HepG2 (cell line): ENCODE results near the gene ENO2. TPM values are rescaled to one million over a fixed set of nuclear protein-coding genes. Genes with fewer than 3 reads are reported as not detected.

Experiments used
- ELK4 ChIP-seq: sonication (generic); formaldehyde crosslinking; IDR thresholded peaks from 2 replicates; pipeline ENCODE4 v1.9.0; 2021; ENCODE audit warnings: missing genetic modification reagents, borderline replicate concordance
- NCOA2 ChIP-seq: sonication (generic); formaldehyde crosslinking; IDR thresholded peaks from 2 replicates; pipeline ENCODE4 v1.8.0; 2022; ENCODE audit warnings: inconsistent platforms
- PRDM15 ChIP-seq: sonication (generic); formaldehyde crosslinking; IDR thresholded peaks from 2 replicates; pipeline ENCODE4 v1.4.0; 2020; ENCODE audit warnings: missing genetic modification reagents
- SMAD1 ChIP-seq: sonication (generic); formaldehyde crosslinking; IDR thresholded peaks from 2 replicates; pipeline ENCODE4 v1.4.0; 2020; ENCODE audit warnings: missing genetic modification reagents, low read depth, mild to moderate bottlenecking, borderline replicate concordance
- ZNF326 ChIP-seq: sonication (generic); formaldehyde crosslinking; IDR thresholded peaks from 2 replicates; pipeline ENCODE4 v1.4.0; 2020; ENCODE audit warnings: missing genetic modification reagents, borderline replicate concordance
- ZNF562 ChIP-seq: sonication (generic); formaldehyde crosslinking; IDR thresholded peaks from 2 replicates; pipeline ENCODE4 v1.8.0; 2022; ENCODE audit warnings: missing genetic modification reagents, borderline replicate concordance
- ZNF770 ChIP-seq: sonication (generic); formaldehyde crosslinking; IDR thresholded peaks from 2 replicates; pipeline ENCODE4 v1.5.0; 2020; ENCODE audit warnings: mild to moderate bottlenecking, missing genetic modification reagents
- ZZZ3 ChIP-seq: sonication (generic); formaldehyde crosslinking; IDR thresholded peaks from 2 replicates; pipeline ENCODE4 v1.4.0; 2020; ENCODE audit warnings: missing genetic modification reagents, mild to moderate bottlenecking, borderline replicate concordance
- polyA plus RNA-seq, 8 experiments: library from polyadenylated mRNA; depleted of rRNA in 3 of 8; stranded (reverse) in 7 of 8; unstranded in 1 of 8; fragments of >200 nt; fragmentation: Illumina TruSeq in 4 of 8; extraction: Trizol in 4 of 8; gene quantifications; 2 replicates each; pipeline versions ENCODE4 v1.2.1 to v1.2.3, GENCODE V29; 2011 to 2016; ENCODE audit warnings: low read depth in 4 of 8, missing spikeins in 1 of 8, mixed read lengths in 1 of 8; ENCODE audit not compliant: insufficient read depth in 1 of 8
- total RNA-seq, 5 experiments: library from RNA; depleted of rRNA; stranded (reverse); fragments of >200 nt; fragmentation: Illumina TruSeq; extraction: Trizol; gene quantifications; 2 replicates each; pipeline ENCODE4 v1.2.3, GENCODE V29; 2016; ENCODE audit warnings: low read depth in 1 of 5
- TF ChIP-seq, protein P1 (sequence below): sonication (generic); formaldehyde crosslinking; IDR thresholded peaks from 2 replicates; pipeline ENCODE4 v1.4.0; 2020; ENCODE audit warnings: missing genetic modification reagents
- TF ChIP-seq, protein P2 (sequence below): sonication (generic); formaldehyde crosslinking; IDR thresholded peaks from 2 replicates; pipeline ENCODE4 v1.5.0; 2020; ENCODE audit warnings: missing genetic modification reagents

The ENO2 gene
- total and polyA plus RNA-seq, 2 of the 13 experiments (the other 11 are each of a cell fraction or from before 2014, with no cell fraction given) = 19.3 to 136 TPM

GRCh38 chr12:6872073-6873048, 42.0 kb upstream of the ENO2 start (continued):
- TF ChIP-seq, protein P1, sequence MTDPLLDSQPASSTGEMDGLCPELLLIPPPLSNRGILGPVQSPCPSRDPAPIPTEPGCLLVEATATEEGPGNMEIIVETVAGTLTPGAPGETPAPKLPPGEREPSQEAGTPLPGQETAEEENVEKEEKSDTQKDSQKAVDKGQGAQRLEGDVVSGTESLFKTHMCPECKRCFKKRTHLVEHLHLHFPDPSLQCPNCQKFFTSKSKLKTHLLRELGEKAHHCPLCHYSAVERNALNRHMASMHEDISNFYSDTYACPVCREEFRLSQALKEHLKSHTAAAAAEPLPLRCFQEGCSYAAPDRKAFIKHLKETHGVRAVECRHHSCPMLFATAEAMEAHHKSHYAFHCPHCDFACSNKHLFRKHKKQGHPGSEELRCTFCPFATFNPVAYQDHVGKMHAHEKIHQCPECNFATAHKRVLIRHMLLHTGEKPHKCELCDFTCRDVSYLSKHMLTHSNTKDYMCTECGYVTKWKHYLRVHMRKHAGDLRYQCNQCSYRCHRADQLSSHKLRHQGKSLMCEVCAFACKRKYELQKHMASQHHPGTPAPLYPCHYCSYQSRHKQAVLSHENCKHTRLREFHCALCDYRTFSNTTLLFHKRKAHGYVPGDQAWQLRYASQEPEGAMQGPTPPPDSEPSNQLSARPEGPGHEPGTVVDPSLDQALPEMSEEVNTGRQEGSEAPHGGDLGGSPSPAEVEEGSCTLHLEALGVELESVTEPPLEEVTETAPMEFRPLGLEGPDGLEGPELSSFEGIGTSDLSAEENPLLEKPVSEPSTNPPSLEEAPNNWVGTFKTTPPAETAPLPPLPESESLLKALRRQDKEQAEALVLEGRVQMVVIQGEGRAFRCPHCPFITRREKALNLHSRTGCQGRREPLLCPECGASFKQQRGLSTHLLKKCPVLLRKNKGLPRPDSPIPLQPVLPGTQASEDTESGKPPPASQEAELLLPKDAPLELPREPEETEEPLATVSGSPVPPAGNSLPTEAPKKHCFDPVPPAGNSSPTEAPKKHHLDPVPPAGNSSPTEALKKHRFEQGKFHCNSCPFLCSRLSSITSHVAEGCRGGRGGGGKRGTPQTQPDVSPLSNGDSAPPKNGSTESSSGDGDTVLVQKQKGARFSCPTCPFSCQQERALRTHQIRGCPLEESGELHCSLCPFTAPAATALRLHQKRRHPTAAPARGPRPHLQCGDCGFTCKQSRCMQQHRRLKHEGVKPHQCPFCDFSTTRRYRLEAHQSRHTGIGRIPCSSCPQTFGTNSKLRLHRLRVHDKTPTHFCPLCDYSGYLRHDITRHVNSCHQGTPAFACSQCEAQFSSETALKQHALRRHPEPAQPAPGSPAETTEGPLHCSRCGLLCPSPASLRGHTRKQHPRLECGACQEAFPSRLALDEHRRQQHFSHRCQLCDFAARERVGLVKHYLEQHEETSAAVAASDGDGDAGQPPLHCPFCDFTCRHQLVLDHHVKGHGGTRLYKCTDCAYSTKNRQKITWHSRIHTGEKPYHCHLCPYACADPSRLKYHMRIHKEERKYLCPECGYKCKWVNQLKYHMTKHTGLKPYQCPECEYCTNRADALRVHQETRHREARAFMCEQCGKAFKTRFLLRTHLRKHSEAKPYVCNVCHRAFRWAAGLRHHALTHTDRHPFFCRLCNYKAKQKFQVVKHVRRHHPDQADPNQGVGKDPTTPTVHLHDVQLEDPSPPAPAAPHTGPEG = peak; percentile 68; the same call in 1 of the 2 replicates
- peak; percentile 92 for TF ChIP-seq ZNF326 (CRISPR knock-in tag)
- 0 out of 2 replicates have a peak, but pooled peaks have one; percentile 18 for TF ChIP-seq SMAD1 (CRISPR knock-in tag)
- peak; percentile 60 for TF ChIP-seq NCOA2 (CRISPR knock-in tag)
- 0 out of 2 replicates have a peak, but pooled peaks have one; percentile 30 for TF ChIP-seq ZNF562 (CRISPR knock-in tag)
- peak; percentile 53; the same call in 1 of the 2 replicates for TF ChIP-seq ZNF770 (CRISPR knock-in tag)
- TF ChIP-seq, protein P2, sequence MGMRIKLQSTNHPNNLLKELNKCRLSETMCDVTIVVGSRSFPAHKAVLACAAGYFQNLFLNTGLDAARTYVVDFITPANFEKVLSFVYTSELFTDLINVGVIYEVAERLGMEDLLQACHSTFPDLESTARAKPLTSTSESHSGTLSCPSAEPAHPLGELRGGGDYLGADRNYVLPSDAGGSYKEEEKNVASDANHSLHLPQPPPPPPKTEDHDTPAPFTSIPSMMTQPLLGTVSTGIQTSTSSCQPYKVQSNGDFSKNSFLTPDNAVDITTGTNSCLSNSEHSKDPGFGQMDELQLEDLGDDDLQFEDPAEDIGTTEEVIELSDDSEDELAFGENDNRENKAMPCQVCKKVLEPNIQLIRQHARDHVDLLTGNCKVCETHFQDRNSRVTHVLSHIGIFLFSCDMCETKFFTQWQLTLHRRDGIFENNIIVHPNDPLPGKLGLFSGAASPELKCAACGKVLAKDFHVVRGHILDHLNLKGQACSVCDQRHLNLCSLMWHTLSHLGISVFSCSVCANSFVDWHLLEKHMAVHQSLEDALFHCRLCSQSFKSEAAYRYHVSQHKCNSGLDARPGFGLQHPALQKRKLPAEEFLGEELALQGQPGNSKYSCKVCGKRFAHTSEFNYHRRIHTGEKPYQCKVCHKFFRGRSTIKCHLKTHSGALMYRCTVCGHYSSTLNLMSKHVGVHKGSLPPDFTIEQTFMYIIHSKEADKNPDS (CRISPR knock-in tag) = 0 out of 2 replicates have a peak, but pooled peaks have one; percentile 57
- no peak for TF ChIP-seq ELK4 (CRISPR knock-in tag)
- TF ChIP-seq PRDM15 = 0 out of 2 replicates have a peak, but pooled peaks have one; percentile 19
- peak; percentile 63; the same call in 1 of the 2 replicates for TF ChIP-seq ZZZ3 (CRISPR knock-in tag)
